BLaER1 treated with 17β-estradiol and CSF1 and Interleukin-3, amounts not matched to agents 10 nM and 100 nM (cell line): ENCODE results near the gene TRMT1.
"Not testable (repeated sequence)": the region's sequence is repeated elsewhere in the genome, so short reads cannot be mapped to it uniquely, and the experiment has no call there.

Experiments
- H3K27ac ChIP-seq, 11 experiments: shearing (Covaris generic); formaldehyde crosslinking; 2 replicates each; pipeline ENCODE4 v1.8.1; 2022
- H3K27me3 ChIP-seq, 11 experiments: shearing (Covaris generic); formaldehyde crosslinking; 2 replicates each; pipeline ENCODE4 v1.8.1; 2022
- H3K36me3 ChIP-seq, 11 experiments: shearing (Covaris generic); formaldehyde crosslinking; 2 replicates each; pipeline ENCODE4 v1.8.1; 2022
- H3K4me1 ChIP-seq, 10 experiments: shearing (Covaris generic); formaldehyde crosslinking; 2 replicates each; pipeline ENCODE4 v1.8.1; 2022
- H3K4me2 ChIP-seq, 11 experiments: shearing (Covaris generic); formaldehyde crosslinking; 2 replicates each; pipeline ENCODE4 v1.8.1; 2022
- H3K4me3 ChIP-seq, 10 experiments: shearing (Covaris generic); formaldehyde crosslinking; 2 replicates each; pipeline ENCODE4 v1.8.1; 2022
- H3K9ac ChIP-seq, 11 experiments: shearing (Covaris generic); formaldehyde crosslinking; 2 replicates each; pipeline ENCODE4 v1.8.1; 2022
- H3K9me3 ChIP-seq, 11 experiments: shearing (Covaris generic); formaldehyde crosslinking; replicated peaks in 1 of 11; 2 replicates each; pipeline ENCODE4 v1.8.1; 2022
- H4K20me1 ChIP-seq, 11 experiments: shearing (Covaris generic); formaldehyde crosslinking; 2 replicates each; pipeline ENCODE4 v1.8.1; 2022
- Cebpa-rat ChIP-seq, 11 experiments: shearing (Covaris generic); IDR thresholded peaks; 2 replicates each; pipeline ENCODE4 v1.8.1; 2022

TRMT1 gene

GRCh38 chr19:13151605-13152355 lies 35.2 kb upstream of the TRMT1 start:
- peak overlapping the region; percentile 94 to 99 (median 97) for H3K27ac ChIP-seq
- peaks cover 37 to 47% (median 41%) of the 10 kb centered on the region in 10 experiments for H3K4me1 ChIP-seq
- TF ChIP-seq Cebpa-rat (IDR thresholded peaks at IDR 0.05) = no peak
- peak overlapping the region; percentile 88 to 99 (median 96) for H3K4me2 ChIP-seq
- H3K9ac ChIP-seq = peak overlapping the region; percentile 94 to 100 (median 98)
- peak overlapping the region; percentile 94 to 100 (median 99) for H3K4me3 ChIP-seq
- peaks cover 23 to 39% (median 26%) of the 10 kb centered on the region in 11 experiments for H4K20me1 ChIP-seq
- no peaks in the 10 kb centered on the region for H3K27me3 ChIP-seq
- H3K9me3 ChIP-seq = peaks cover 0 to 7% (median 0%) of the 10 kb centered on the region in 11 experiments; a peak in 5 of 22 replicates
- H3K36me3 ChIP-seq = peaks cover 7 to 20% (median 13%) of the 10 kb centered on the region in 11 experiments; a peak in 21 of 22 replicates

- peaks cover 7 to 24% (median 14%) of the 10 kb centered on the region in 11 experiments; a peak in 21 of 22 replicates for H3K36me3 ChIP-seq
- peaks cover 31 to 47% (median 38%) of the 10 kb centered on the region in 10 experiments for H3K4me1 ChIP-seq
- H4K20me1 ChIP-seq = peaks cover 23 to 33% (median 26%) of the 10 kb centered on the region in 11 experiments
- no peaks in the 10 kb centered on the region for H3K27me3 ChIP-seq
- peaks cover 0 to 7% (median 0%) of the 10 kb centered on the region in 11 experiments; a peak in 5 of 22 replicates for H3K9me3 ChIP-seq
- H3K4me3 ChIP-seq = peak overlapping the region; percentile 79 to 100 (median 96)
- H3K27ac ChIP-seq = peak overlapping the region; percentile 94 to 99 (median 97)
- no peak for TF ChIP-seq Cebpa-rat (IDR thresholded peaks at IDR 0.05)
- peak overlapping the region; percentile 89 to 100 (median 98) for H3K9ac ChIP-seq
- peak overlapping the region; percentile 70 to 99 (median 95) for H3K4me2 ChIP-seq
These were observed 34.5 kb upstream of the TRMT1 start for GRCh38 chr19:13150931-13151604.

- TF ChIP-seq Cebpa-rat (IDR thresholded peaks at IDR 0.05) = no peak
- Histone ChIP-seq H3K36me3 (peaks cover 8 to 27% (median 15%) of the 10 kb centered on the region in 11 experiments), H3K9ac (peak within 1 kb of the TSS; percentile 89 to 100 (median 98)), H3K4me3 (peak within 1 kb of the TSS; percentile 79 to 100 (median 96)), H3K9me3 (peaks cover 0 to 7% (median 0%) of the 10 kb centered on the region in 11 experiments; a peak in 5 of 22 replicates), H3K27ac (peak within 1 kb of the TSS; percentile 94 to 99 (median 97)), H3K4me1 (peaks cover 29 to 46% (median 34%) of the 10 kb centered on the region in 10 experiments), H4K20me1 (peaks cover 23 to 33% (median 25%) of the 10 kb centered on the region in 11 experiments), H3K4me2 (peak within 1 kb of the TSS; percentile 79 to 99 (median 98)), H3K27me3 (no peaks in the 10 kb centered on the region)
These were observed 33.8 kb upstream of the TRMT1 start, which contains the start of the genes IER2 and STX10 for GRCh38 chr19:13150187-13150930. TSS of gene IER2 (plus strand) at chr19:13150411. CDS start at chr19:13153187, 2,776 bp downstream. TSS of gene STX10 (minus strand) at chr19:13150375. CDS start at chr19:13150173, 202 bp downstream.

GRCh38 chr19:13149628-13150186 lies 33.2 kb upstream of the TRMT1 start:
- Histone ChIP-seq H3K27me3 (no peaks in the 10 kb centered on the region), H3K9ac (peak overlapping the region; percentile 89 to 100 (median 98)), H3K9me3 (peaks cover 0 to 7% (median 0%) of the 10 kb centered on the region in 11 experiments; a peak in 5 of 22 replicates), H3K4me1 (peaks cover 29 to 49% (median 33%) of the 10 kb centered on the region in 10 experiments), H3K27ac (peak overlapping the region; percentile 94 to 99 (median 97)), H4K20me1 (peaks cover 18 to 26% (median 18%) of the 10 kb centered on the region in 11 experiments), H3K4me2 (peak overlapping the region; percentile 79 to 99 (median 98)), H3K4me3 (peak overlapping the region; percentile 79 to 100 (median 96)), H3K36me3 (peaks cover 15 to 31% (median 21%) of the 10 kb centered on the region in 11 experiments)
- TF ChIP-seq Cebpa-rat (IDR thresholded peaks at IDR 0.05) = no peak

- TF ChIP-seq Cebpa-rat (IDR thresholded peaks at IDR 0.05) = peak in 3 of 11 experiments; percentile 34 to 64 (median 44); a peak in 4 of 22 replicates
- Histone ChIP-seq H4K20me1 (peaks cover 13 to 25% (median 13%) of the 10 kb centered on the region in 11 experiments), H3K4me3 (peak overlapping the region; percentile 79 to 100 (median 96)), H3K4me2 (peak overlapping the region; percentile 79 to 99 (median 98)), H3K27ac (peak overlapping the region in 10 of 11 experiments; percentile 94 to 99 (median 96); a peak in 20 of 22 replicates), H3K9ac (peak overlapping the region; percentile 89 to 100 (median 98)), H3K36me3 (peaks cover 17 to 33% (median 22%) of the 10 kb centered on the region in 11 experiments), H3K4me1 (peaks cover 29 to 54% (median 35%) of the 10 kb centered on the region in 10 experiments)
- not testable (repeated sequence) for H3K27me3 ChIP-seq, H3K9me3 ChIP-seq
These were observed 32.7 kb upstream of the TRMT1 start for GRCh38 chr19:13149173-13149627.

GRCh38 chr19:13146763-13147563 lies 30.4 kb upstream of the TRMT1 start:
- Histone ChIP-seq H4K20me1 (peaks cover 0 to 20% (median 0%) of the 10 kb centered on the region in 11 experiments; a peak in 5 of 22 replicates), H3K9ac (no peak overlapping the region), H3K36me3 (peaks cover 18 to 38% (median 29%) of the 10 kb centered on the region in 11 experiments), H3K4me3 (peak overlapping the region in 1 of 10 experiments; percentile 24; a peak in 1 of 20 replicates), H3K27ac (peak overlapping the region in 6 of 11 experiments; percentile 25 to 58 (median 48); a peak in 10 of 22 replicates), H3K4me1 (peaks cover 31 to 76% (median 56%) of the 10 kb centered on the region in 10 experiments), H3K9me3 (no peaks in the 10 kb centered on the region), H3K27me3 (no peaks in the 10 kb centered on the region), H3K4me2 (peak overlapping the region; percentile 40 to 99 (median 97); a peak in 20 of 22 replicates)
- TF ChIP-seq Cebpa-rat (IDR thresholded peaks at IDR 0.05) = peak in 5 of 11 experiments; percentile 18 to 50 (median 39); a peak in 3 of 22 replicates
